H7 (cell line): ENCODE measurements around the gene LPP. TPM values are rescaled to one million over a fixed set of nuclear protein-coding genes. Genes with fewer than 3 reads are reported as not detected.

ENCODE experiments used
- DNase-seq: peaks from one replicate; pipeline ENCODE4 v3.0.0; 2012
- H3K27me3 ChIP-seq: 2 replicates; pipeline ENCODE4 v1.6.0; 2011; ENCODE audit warnings: mild to moderate bottlenecking, low read length; ENCODE audit not compliant: control insufficient read depth, insufficient read depth
- H3K36me3 ChIP-seq: replicated peaks from 2 replicates; pipeline ENCODE4 v1.5.1; 2011; ENCODE audit warnings: low read length; ENCODE audit not compliant: control insufficient read depth, insufficient read depth
- H3K4me3 ChIP-seq: 2 replicates; pipeline ENCODE4 v1.5.1; 2011; ENCODE audit warnings: low read depth, mild to moderate bottlenecking, control low read depth, low read length, moderate library complexity; ENCODE audit not compliant: insufficient read depth
- total RNA-seq: library from RNA; depleted of rRNA; stranded (reverse); fragments of >200 nt; shearing (Covaris generic); gene quantifications from 2 replicates; pipeline ENCODE4 v1.2.3, GENCODE V29; 2014

Gene LPP
- total RNA-seq, 1 experiment from 2014 or later, result 14.5 TPM

- Histone ChIP-seq H3K27me3 (no peaks in the 10 kb centered on the region), H3K36me3 (no peaks in the 10 kb centered on the region), H3K4me3 (no peak overlapping the region)
- no peak for DNase-seq
Measured at GRCh38 chr3:188262488-188262887, 108.5 kb downstream of the LPP start.

- Histone ChIP-seq H3K4me3 (no peak overlapping the region), H3K36me3 (no peaks in the 10 kb centered on the region), H3K27me3 (no peaks in the 10 kb centered on the region)
- DNase-seq, result no peak
Measured at GRCh38 chr3:188262913-188263683, 109.1 kb downstream of the LPP start.

- DNase-seq, result no peak
- Histone ChIP-seq H3K4me3 (no peak overlapping the region), H3K27me3 (no peaks in the 10 kb centered on the region), H3K36me3 (no peaks in the 10 kb centered on the region)
Measured at GRCh38 chr3:188264226-188265207, 110.6 kb downstream of the LPP start.

GRCh38 chr3:188266562-188267274 lies 112.8 kb downstream of the LPP start:
- H3K4me3 ChIP-seq, result no peak overlapping the region
- no peaks in the 10 kb centered on the region for H3K36me3 ChIP-seq
- DNase-seq, result no peak
- no peaks in the 10 kb centered on the region for H3K27me3 ChIP-seq

- Histone ChIP-seq H3K27me3 (no peaks in the 10 kb centered on the region), H3K4me3 (no peak overlapping the region)
- no peak for DNase-seq
Measured at GRCh38 chr3:188267790-188268335, 113.9 kb downstream of the LPP start.

GRCh38 chr3:188268336-188268735 lies 114.4 kb downstream of the LPP start:
- DNase-seq, result no peak
- Histone ChIP-seq H3K36me3 (no peaks in the 10 kb centered on the region), H3K27me3 (no peaks in the 10 kb centered on the region)

More at GRCh38 chr3:188267790-188268335, 113.9 kb downstream of the LPP start:
- H3K36me3 ChIP-seq, result no peaks in the 10 kb centered on the region

GRCh38 chr3:188269040-188269439 lies 115.1 kb downstream of the LPP start:
- Histone ChIP-seq H3K36me3 (no peaks in the 10 kb centered on the region), H3K4me3 (no peak overlapping the region), H3K27me3 (no peaks in the 10 kb centered on the region)
- no peak for DNase-seq

More at GRCh38 chr3:188268336-188268735, 114.4 kb downstream of the LPP start:
- H3K4me3 ChIP-seq, result no peak overlapping the region

- no peak for DNase-seq
- no peaks in the 10 kb centered on the region for H3K36me3 ChIP-seq
- no peak overlapping the region for H3K4me3 ChIP-seq
- no peaks in the 10 kb centered on the region for H3K27me3 ChIP-seq
Measured at GRCh38 chr3:188270423-188270972, 116.5 kb downstream of the LPP start.

- no peak for DNase-seq
- Histone ChIP-seq H3K27me3 (no peaks in the 10 kb centered on the region), H3K36me3 (no peaks in the 10 kb centered on the region), H3K4me3 (no peak overlapping the region)
Measured at GRCh38 chr3:188271226-188271914, 117.4 kb downstream of the LPP start.

GRCh38 chr3:188272481-188273372 lies 118.8 kb downstream of the LPP start:
- no peak overlapping the region for H3K4me3 ChIP-seq
- no peaks in the 10 kb centered on the region for H3K27me3 ChIP-seq
- H3K36me3 ChIP-seq, result no peaks in the 10 kb centered on the region
- no peak for DNase-seq

- H3K4me3 ChIP-seq, result no peak overlapping the region
- DNase-seq, result no peak
- H3K27me3 ChIP-seq, result no peaks in the 10 kb centered on the region
- H3K36me3 ChIP-seq, result no peaks in the 10 kb centered on the region
Measured at GRCh38 chr3:188274249-188274915, 120.4 kb downstream of the LPP start.

GRCh38 chr3:188276375-188276774 lies 122.4 kb downstream of the LPP start:
- H3K36me3 ChIP-seq, result no peaks in the 10 kb centered on the region
- no peak overlapping the region for H3K4me3 ChIP-seq
- no peak for DNase-seq
- H3K27me3 ChIP-seq, result no peaks in the 10 kb centered on the region
